Activated CD4-positive, alpha-beta T cell treated with anti-CD3 and anti-CD28 coated beads, Interleukin-2, amount 50 U/mL, for 1 hour (primary cell): Measurements from ENCODE around the gene UBE2D1.

ENCODE experiments used
- DNase-seq: peaks from one replicate; pipeline ENCODE4 v3.0.0-alpha.2; 2020

Gene UBE2D1

GRCh38 chr10:58334817-58335305 lies at the start of gene UBE2D1:
UBE2D1 (plus strand) TSS chr10:58335006; CDS start chr10:58335202, 196 bp downstream.
- DNase-seq: peak; percentile 80

GRCh38 chr10:58291538-58292174 lies 43.1 kb upstream of the UBE2D1 start:
- peak; percentile 11 for DNase-seq

GRCh38 chr10:58293989-58294388 lies 40.8 kb upstream of the UBE2D1 start:
- no peak for DNase-seq

GRCh38 chr10:58299580-58299979 lies 35.2 kb upstream of the UBE2D1 start:
- DNase-seq: peak; percentile 56

- DNase-seq: no peak
Measured at GRCh38 chr10:58300676-58301075, 34.1 kb upstream of the UBE2D1 start.

- no peak for DNase-seq
Measured at GRCh38 chr10:58302254-58302653, 32.6 kb upstream of the UBE2D1 start.

GRCh38 chr10:58304099-58304633 lies 30.6 kb upstream of the UBE2D1 start:
- DNase-seq: no peak

GRCh38 chr10:58305821-58306220 lies 29.0 kb upstream of the UBE2D1 start:
- DNase-seq: no peak

GRCh38 chr10:58307676-58308075 lies 27.1 kb upstream of the UBE2D1 start:
- no peak for DNase-seq

- no peak for DNase-seq
Measured at GRCh38 chr10:58311026-58311425, 23.8 kb upstream of the UBE2D1 start.

- DNase-seq: no peak
Measured at GRCh38 chr10:58316874-58317273, 17.9 kb upstream of the UBE2D1 start.

- no peak for DNase-seq
Measured at GRCh38 chr10:58318346-58318745, 16.5 kb upstream of the UBE2D1 start.

GRCh38 chr10:58319599-58319998 lies 15.2 kb upstream of the UBE2D1 start:
- DNase-seq: no peak

GRCh38 chr10:58320351-58321049 lies 14.3 kb upstream of the UBE2D1 start:
- DNase-seq: no peak

- DNase-seq: no peak
Measured at GRCh38 chr10:58322072-58322834, 12.6 kb upstream of the UBE2D1 start.

GRCh38 chr10:58322835-58323209 lies 12.0 kb upstream of the UBE2D1 start:
- DNase-seq: no peak

- DNase-seq: no peak
Measured at GRCh38 chr10:58326967-58327381, 7.8 kb upstream of the UBE2D1 start.

GRCh38 chr10:58328233-58328632 lies 6.6 kb upstream of the UBE2D1 start:
- DNase-seq: no peak

- no peak for DNase-seq
Measured at GRCh38 chr10:58330431-58330830, 4.4 kb upstream of the UBE2D1 start.

GRCh38 chr10:58331646-58332045 lies 3.2 kb upstream of the UBE2D1 start:
- DNase-seq: no peak

GRCh38 chr10:58335306-58336005 lies 650 bp downstream of the UBE2D1 start:
- no peak for DNase-seq

- no peak for DNase-seq
Measured at GRCh38 chr10:58336242-58336641, 1.4 kb downstream of the UBE2D1 start.

GRCh38 chr10:58341422-58341821 lies 6.6 kb downstream of the UBE2D1 start:
- no peak for DNase-seq
